Thoracic aorta (tissue), 2 donors: ENCODE measurements around the gene PTPRH. TPM values are rescaled to one million over a fixed set of nuclear protein-coding genes. Genes with fewer than 3 reads are reported as not detected.

ENCODE experiments used
- ATAC-seq: fragments of 150-250 bp; one replicate; pipeline ENCODE4 v1.8.0; 2017; ENCODE audit warnings: low read depth; ENCODE audit not compliant: insufficient number of reproducible peaks, low FRiP score
- DNase-seq: peaks from one replicate; pipeline ENCODE4 v3.0.0-alpha.2; 2020; ENCODE audit warnings: low spot score
- H3K27ac ChIP-seq, 2 donors: fragments of 200-600 bp; sonication (generic); 1 replicate in 1 of 2; 2 replicates in 1 of 2; pipeline ENCODE4 v1.5.1; 2016; ENCODE audit warnings: mild to moderate bottlenecking in 2 of 2, moderate library complexity in 2 of 2
- H3K27me3 ChIP-seq: fragments of 200-600 bp; sonication (generic); replicated peaks from 2 replicates; pipeline ENCODE4 v1.6.0; 2016; ENCODE audit warnings: mild to moderate bottlenecking; ENCODE audit not compliant: insufficient read depth
- H3K36me3 ChIP-seq: fragments of 200-600 bp; sonication (generic); one replicate; pipeline ENCODE4 v1.5.1; 2016
- H3K4me1 ChIP-seq, 2 donors: fragments of 200-600 bp; sonication (generic); 1 replicate in 1 of 2; 2 replicates in 1 of 2; pipeline versions ENCODE4 v1.5.1 to v1.6.0; 2016; ENCODE audit warnings: low read depth in 2 of 2, mild to moderate bottlenecking in 1 of 2; ENCODE audit not compliant: control insufficient read depth in 1 of 2
- H3K4me3 ChIP-seq: fragments of 200-600 bp; sonication (generic); 2 replicates; pipeline ENCODE4 v1.5.1; 2016; ENCODE audit warnings: mild to moderate bottlenecking
- H3K9me3 ChIP-seq: fragments of 200-600 bp; sonication (generic); 2 replicates; pipeline ENCODE4 v1.5.1; 2016
- CTCF ChIP-seq: fragments of 200-600 bp; sonication (generic); IDR thresholded peaks from one replicate; pipeline ENCODE4 v1.5.1; 2019; ENCODE audit warnings: antibody characterized with exemption
- total RNA-seq, 2 donors: library from RNA; depleted of rRNA; stranded (reverse); fragments of >200 nt; gene quantifications; one replicate each; pipeline versions ENCODE4 v1.1.0 to v1.2.3, GENCODE V29; 2016

The PTPRH gene
- total RNA-seq, 2 donors from 2014 or later = 0.14 to 1.1 TPM

DNA sequence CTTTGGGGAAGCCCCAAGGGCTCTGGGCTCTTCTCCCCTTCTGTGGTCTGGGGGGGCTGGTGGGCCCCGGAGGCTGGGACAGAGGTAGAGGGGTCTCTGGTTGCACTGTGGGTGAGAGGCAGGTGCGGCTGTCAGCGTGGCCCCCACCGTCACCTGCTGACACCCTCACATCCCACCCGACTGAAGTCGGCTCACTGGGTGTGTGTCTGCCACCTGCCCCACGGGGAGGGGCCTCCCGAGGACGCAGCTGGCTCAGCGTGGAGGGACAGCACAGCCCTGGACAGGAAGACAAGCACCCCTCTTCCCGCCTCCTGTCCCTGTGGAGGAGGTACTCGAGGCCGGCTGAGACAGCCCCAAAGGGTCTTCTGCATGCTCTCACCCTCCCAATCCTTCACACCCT lies 21.5 kb upstream of the PTPRH start:
- no peak for TF ChIP-seq CTCF
- no peak overlapping the region for H3K4me3 ChIP-seq
- H3K4me1 ChIP-seq = no peaks in the 10 kb centered on the region
- H3K27ac ChIP-seq = no peak overlapping the region
- H3K27me3 ChIP-seq = no peaks in the 10 kb centered on the region
- H3K36me3 ChIP-seq = peaks cover 33% of the 10 kb centered on the region
- ATAC-seq = no peak
- no peaks in the 10 kb centered on the region for H3K9me3 ChIP-seq
- DNase-seq = no peak

DNA sequence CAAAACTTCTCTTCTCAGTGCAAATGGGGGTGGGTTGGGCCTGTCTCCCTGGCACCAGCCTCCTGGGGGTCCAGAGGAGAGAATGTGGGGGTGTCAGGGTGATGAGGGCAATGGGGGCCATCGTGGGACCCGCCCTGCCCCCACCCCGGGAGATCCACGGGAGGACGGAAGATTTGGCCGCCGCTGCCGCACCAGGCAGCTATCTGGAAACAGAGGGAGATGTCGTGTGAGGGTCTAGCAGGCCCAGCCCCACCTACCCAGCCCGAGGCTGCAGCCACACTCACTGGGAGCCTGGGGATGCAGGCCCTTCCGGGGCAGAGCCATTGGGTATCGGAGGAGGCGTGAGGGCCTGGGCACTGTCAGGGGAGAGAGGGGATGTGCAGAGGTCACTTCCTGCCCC lies 21.0 kb upstream of the PTPRH start:
- H3K4me3 ChIP-seq = no peak overlapping the region
- DNase-seq (no peak), ATAC-seq (no peak)
- no peaks in the 10 kb centered on the region for H3K9me3 ChIP-seq
- H3K27ac ChIP-seq = no peak overlapping the region
- peaks cover 33% of the 10 kb centered on the region for H3K36me3 ChIP-seq
- no peak for TF ChIP-seq CTCF
- H3K4me1 ChIP-seq = no peaks in the 10 kb centered on the region
- H3K27me3 ChIP-seq = no peaks in the 10 kb centered on the region

DNA sequence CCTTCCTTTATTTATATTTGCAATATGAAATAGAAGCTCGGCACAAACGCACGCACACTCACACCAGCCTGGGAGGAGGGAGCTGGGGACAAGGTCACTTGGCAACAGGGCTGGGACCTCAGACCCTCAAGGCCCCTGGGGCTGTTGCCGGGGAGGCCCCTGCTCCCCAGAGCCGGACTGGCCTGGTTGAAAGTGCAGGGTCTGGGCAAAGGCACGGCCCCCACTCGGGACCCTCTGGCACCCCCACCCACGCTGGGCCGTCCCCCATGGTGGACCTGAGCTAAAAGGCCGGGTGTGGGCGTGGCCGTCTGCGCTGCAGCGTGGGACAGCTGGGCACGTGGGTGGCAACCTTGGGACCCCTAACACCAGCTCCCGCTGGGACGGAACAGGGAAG lies 20.5 kb upstream of the PTPRH start:
- no peak for TF ChIP-seq CTCF
- Histone ChIP-seq H3K27ac (no peak overlapping the region), H3K9me3 (no peaks in the 10 kb centered on the region), H3K4me1 (no peaks in the 10 kb centered on the region), H3K27me3 (no peaks in the 10 kb centered on the region), H3K4me3 (no peak overlapping the region), H3K36me3 (peaks cover 33% of the 10 kb centered on the region)
- DNase-seq (no peak), ATAC-seq (no peak)

GRCh38 chr19:55229145-55229788 lies 20.0 kb upstream of the PTPRH start:
- DNase-seq (no peak), ATAC-seq (no peak)
- peaks cover 33% of the 10 kb centered on the region for H3K36me3 ChIP-seq
- no peak overlapping the region for H3K27ac ChIP-seq
- H3K9me3 ChIP-seq = no peaks in the 10 kb centered on the region
- H3K4me3 ChIP-seq = no peak overlapping the region
- no peak for TF ChIP-seq CTCF
- H3K27me3 ChIP-seq = no peaks in the 10 kb centered on the region
- no peaks in the 10 kb centered on the region for H3K4me1 ChIP-seq

GRCh38 chr19:55228403-55229031 lies 19.2 kb upstream of the PTPRH start, which contains the start of gene TMEM86B:
TSS of gene TMEM86B (minus strand) at chr19:55228763. CDS start at chr19:55228741, 22 bp downstream.
- TF ChIP-seq CTCF = no peak
- H3K27ac ChIP-seq = no peak within 1 kb of the TSS
- DNase-seq = no peak
- no peaks in the 10 kb centered on the region for H3K9me3 ChIP-seq
- H3K27me3 ChIP-seq = no peaks in the 10 kb centered on the region
- no peaks in the 10 kb centered on the region for H3K4me1 ChIP-seq
- peaks cover 33% of the 10 kb centered on the region for H3K36me3 ChIP-seq
- H3K4me3 ChIP-seq = no peak within 1 kb of the TSS
- no peak for ATAC-seq
